ENCODE measurements around the gene CFL1.

Gene CFL1

GRCh38 chr11:65868907-65869306 is 10.9 kb upstream of the CFL1 start:
- no peak overlapping the region for H3K4me3 ChIP-seq (ENCODE audit: low read length)
- H3K27me3 ChIP-seq (ENCODE audit: control insufficient read depth, insufficient read depth, low read length): no peaks in the 10 kb centered on the region
- H3K27ac ChIP-seq (ENCODE audit: low read length): no peak overlapping the region
- H3K4me1 ChIP-seq (ENCODE audit: control insufficient read depth, insufficient read depth, low read length): no peaks in the 10 kb centered on the region
- no peaks in the 10 kb centered on the region for H3K9me3 ChIP-seq (ENCODE audit: control insufficient read depth, insufficient read depth, low read length)
- WGBS (ENCODE audit: insufficient coverage, insufficient read length): no CpG with 5 or more reads among the region's 3 CpGs
- no peak for DNase-seq (ENCODE audit: low read depth, low spot score)
- peaks cover 16% of the 10 kb centered on the region for H3K36me3 ChIP-seq (ENCODE audit: control insufficient read depth, insufficient read depth, low read length)

GRCh38 chr11:65868076-65868667 is 10.2 kb upstream of the CFL1 start:
- Histone ChIP-seq H3K4me3 (ENCODE audit: low read length) (peak overlapping the region; percentile 58; the same call in 1 of the 2 replicates), H3K27me3 (ENCODE audit: control insufficient read depth, insufficient read depth, low read length) (no peaks in the 10 kb centered on the region), H3K36me3 (ENCODE audit: control insufficient read depth, insufficient read depth, low read length) (peaks cover 19% of the 10 kb centered on the region), H3K4me1 (ENCODE audit: control insufficient read depth, insufficient read depth, low read length) (no peaks in the 10 kb centered on the region), H3K9me3 (ENCODE audit: control insufficient read depth, insufficient read depth, low read length) (no peaks in the 10 kb centered on the region), H3K27ac (ENCODE audit: low read length) (no peak overlapping the region)
- no CpG with 5 or more reads among the region's 19 CpGs for WGBS (ENCODE audit: insufficient coverage, insufficient read length)
- no peak for DNase-seq (ENCODE audit: low read depth, low spot score)

GRCh38 chr11:65867284-65868071 is 9.5 kb upstream of the CFL1 start:
- no peak for DNase-seq (ENCODE audit: low read depth, low spot score)
- Histone ChIP-seq H3K27me3 (ENCODE audit: control insufficient read depth, insufficient read depth, low read length) (no peaks in the 10 kb centered on the region), H3K36me3 (ENCODE audit: control insufficient read depth, insufficient read depth, low read length) (peaks cover 19% of the 10 kb centered on the region), H3K4me3 (ENCODE audit: low read length) (peak overlapping the region; percentile 58; the same call in 1 of the 2 replicates), H3K9me3 (ENCODE audit: control insufficient read depth, insufficient read depth, low read length) (no peaks in the 10 kb centered on the region), H3K4me1 (ENCODE audit: control insufficient read depth, insufficient read depth, low read length) (no peaks in the 10 kb centered on the region), H3K27ac (ENCODE audit: low read length) (no peak overlapping the region)
- WGBS (ENCODE audit: insufficient coverage, insufficient read length): no CpG with 5 or more reads among the region's 29 CpGs

- H3K9me3 ChIP-seq (ENCODE audit: control insufficient read depth, insufficient read depth, low read length): no peaks in the 10 kb centered on the region
- DNase-seq (ENCODE audit: low read depth, low spot score): no peak
- H3K27me3 ChIP-seq (ENCODE audit: control insufficient read depth, insufficient read depth, low read length): no peaks in the 10 kb centered on the region
- no peaks in the 10 kb centered on the region for H3K4me1 ChIP-seq (ENCODE audit: control insufficient read depth, insufficient read depth, low read length)
- H3K36me3 ChIP-seq (ENCODE audit: control insufficient read depth, insufficient read depth, low read length): peaks cover 19% of the 10 kb centered on the region
- WGBS (ENCODE audit: insufficient coverage, insufficient read length): no CpG with 5 or more reads among the region's 21 CpGs
- no peak overlapping the region for H3K27ac ChIP-seq (ENCODE audit: low read length)
- H3K4me3 ChIP-seq (ENCODE audit: low read length): no peak overlapping the region
Measured at GRCh38 chr11:65866509-65867283, 8.7 kb upstream of the CFL1 start.

GRCh38 chr11:65865550-65866172 is 7.7 kb upstream of the CFL1 start:
- no peak overlapping the region for H3K4me3 ChIP-seq (ENCODE audit: low read length)
- H3K4me1 ChIP-seq (ENCODE audit: control insufficient read depth, insufficient read depth, low read length): no peaks in the 10 kb centered on the region
- no peaks in the 10 kb centered on the region for H3K9me3 ChIP-seq (ENCODE audit: control insufficient read depth, insufficient read depth, low read length)
- no peak for DNase-seq (ENCODE audit: low read depth, low spot score)
- no peaks in the 10 kb centered on the region for H3K27me3 ChIP-seq (ENCODE audit: control insufficient read depth, insufficient read depth, low read length)
- peaks cover 19% of the 10 kb centered on the region for H3K36me3 ChIP-seq (ENCODE audit: control insufficient read depth, insufficient read depth, low read length)
- H3K27ac ChIP-seq (ENCODE audit: low read length): no peak overlapping the region
- no CpG with 5 or more reads among the region's 9 CpGs for whole genome bisulfite sequencing (ENCODE audit: insufficient coverage, insufficient read length)

GRCh38 chr11:65864706-65865471 is 6.9 kb upstream of the CFL1 start:
- Histone ChIP-seq H3K27me3 (ENCODE audit: control insufficient read depth, insufficient read depth, low read length) (no peaks in the 10 kb centered on the region), H3K4me1 (ENCODE audit: control insufficient read depth, insufficient read depth, low read length) (no peaks in the 10 kb centered on the region), H3K27ac (ENCODE audit: low read length) (no peak overlapping the region), H3K4me3 (ENCODE audit: low read length) (no peak overlapping the region), H3K9me3 (ENCODE audit: control insufficient read depth, insufficient read depth, low read length) (no peaks in the 10 kb centered on the region), H3K36me3 (ENCODE audit: control insufficient read depth, insufficient read depth, low read length) (peaks cover 19% of the 10 kb centered on the region)
- WGBS (ENCODE audit: insufficient coverage, insufficient read length): no CpG with 5 or more reads among the region's 18 CpGs
- DNase-seq (ENCODE audit: low read depth, low spot score): no peak

GRCh38 chr11:65863889-65864705 is 6.1 kb upstream of the CFL1 start:
- Histone ChIP-seq H3K4me3 (ENCODE audit: low read length) (no peak overlapping the region), H3K4me1 (ENCODE audit: control insufficient read depth, insufficient read depth, low read length) (no peaks in the 10 kb centered on the region)
- no CpG with 5 or more reads among the region's 12 CpGs for WGBS (ENCODE audit: insufficient coverage, insufficient read length)

GRCh38 chr11:65862941-65863888 is 5.2 kb upstream of the CFL1 start:
- Histone ChIP-seq H3K27me3 (ENCODE audit: control insufficient read depth, insufficient read depth, low read length) (no peaks in the 10 kb centered on the region), H3K4me3 (ENCODE audit: low read length) (no peak overlapping the region), H3K9me3 (ENCODE audit: control insufficient read depth, insufficient read depth, low read length) (no peaks in the 10 kb centered on the region), H3K4me1 (ENCODE audit: control insufficient read depth, insufficient read depth, low read length) (no peaks in the 10 kb centered on the region; the same call in 1 of the 2 replicates), H3K27ac (ENCODE audit: low read length) (no peak overlapping the region), H3K36me3 (ENCODE audit: control insufficient read depth, insufficient read depth, low read length) (peaks cover 19% of the 10 kb centered on the region)
- WGBS (ENCODE audit: insufficient coverage, insufficient read length): no CpG with 5 or more reads among the region's 24 CpGs
- DNase-seq (ENCODE audit: low read depth, low spot score): no peak

More at GRCh38 chr11:65863889-65864705, 6.1 kb upstream of the CFL1 start:
- Histone ChIP-seq H3K9me3 (ENCODE audit: control insufficient read depth, insufficient read depth, low read length) (no peaks in the 10 kb centered on the region), H3K36me3 (ENCODE audit: control insufficient read depth, insufficient read depth, low read length) (peaks cover 19% of the 10 kb centered on the region), H3K27ac (ENCODE audit: low read length) (no peak overlapping the region), H3K27me3 (ENCODE audit: control insufficient read depth, insufficient read depth, low read length) (no peaks in the 10 kb centered on the region)
- no peak for DNase-seq (ENCODE audit: low read depth, low spot score)
